Activated T-cell treated with anti-CD3 and anti-CD28 coated beads, Interleukin-2, amount 50 U/mL, for 48 hours (primary cell): ENCODE data around the gene PLA1A.

Experiments used
- DNase-seq, 2 experiments: peaks; one replicate each; pipeline ENCODE4 v3.0.0-alpha.2; 2020

Gene PLA1A

DNA sequence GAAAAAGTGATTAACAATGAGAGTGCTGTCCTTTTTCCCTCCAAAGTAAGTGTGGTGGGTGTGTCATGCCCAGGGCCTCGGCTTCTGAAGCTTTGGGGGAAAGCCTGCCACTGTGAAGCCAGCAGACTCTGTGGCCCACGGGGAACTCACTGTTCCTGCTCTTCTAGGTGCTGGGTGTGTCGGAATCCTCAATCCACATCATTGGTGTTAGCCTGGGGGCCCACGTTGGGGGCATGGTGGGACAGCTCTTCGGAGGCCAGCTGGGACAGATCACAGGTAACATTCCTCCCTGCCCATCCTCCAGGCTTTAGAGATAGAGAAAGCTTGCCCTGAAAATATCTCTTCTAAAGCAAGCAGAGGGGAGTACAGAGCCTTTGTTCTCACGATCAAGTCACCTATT is 11.6 kb downstream of the PLA1A start:
- no peak for DNase-seq

DNA sequence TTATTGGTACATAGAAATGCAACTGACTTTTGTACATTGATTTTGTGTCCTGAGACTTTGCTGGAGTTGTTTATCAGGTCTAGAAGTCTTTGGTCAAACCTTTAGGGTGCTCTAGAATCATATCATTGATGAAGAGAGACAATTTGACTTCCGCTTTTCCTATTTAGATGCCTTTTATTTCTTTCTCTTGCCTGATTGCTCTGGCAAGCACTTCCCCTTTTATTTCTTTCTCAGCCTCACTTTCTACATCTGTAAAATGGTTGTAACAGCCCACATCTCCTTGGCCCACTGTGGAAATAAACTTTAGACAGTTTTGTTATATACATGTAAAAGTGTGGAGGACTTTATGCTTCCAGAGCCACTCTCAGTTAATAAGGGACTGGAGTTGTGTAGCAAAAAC is 14.0 kb downstream of the PLA1A start:
- DNase-seq, result no peak

DNA sequence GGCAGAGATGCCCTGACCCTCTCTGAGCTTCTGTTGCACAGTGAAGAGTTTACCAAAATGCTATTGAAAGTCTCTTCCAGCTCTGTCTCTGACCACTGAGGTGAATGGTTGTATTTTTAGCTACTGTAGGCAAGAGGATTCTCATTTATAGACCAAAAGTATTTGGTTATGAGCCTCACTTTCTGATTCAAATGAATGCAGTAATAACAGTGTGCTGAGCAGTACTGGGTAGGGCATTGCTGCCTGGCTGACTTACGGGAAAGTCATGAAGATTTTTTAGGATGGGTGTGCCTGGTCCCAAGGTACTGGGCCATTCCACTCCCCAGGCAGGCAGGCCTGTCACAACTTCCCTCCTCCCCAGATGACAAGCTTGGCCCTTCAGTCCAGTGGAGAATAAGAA is 15.5 kb downstream of the PLA1A start:
- no peak for DNase-seq

DNA sequence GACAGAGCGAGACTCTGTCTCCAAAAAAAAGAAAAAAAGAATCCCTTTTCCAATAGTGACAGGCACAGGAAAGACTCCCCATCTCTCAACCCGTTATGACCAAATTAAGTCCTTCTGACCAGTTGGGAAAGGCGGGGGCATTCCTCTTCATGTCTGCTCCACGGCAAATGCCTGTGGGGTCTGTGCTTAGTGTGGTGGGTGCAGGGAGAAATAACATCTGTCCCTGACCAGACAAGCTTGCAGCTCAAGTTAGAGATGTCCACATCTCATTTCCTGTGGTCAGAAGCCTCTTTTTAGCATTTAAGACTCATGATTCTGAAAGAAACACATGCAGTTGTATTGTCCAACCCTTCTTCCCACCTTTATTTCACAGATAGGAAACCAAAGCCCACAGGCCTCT is 16.2 kb downstream of the PLA1A start:
- DNase-seq, result no peak

DNA sequence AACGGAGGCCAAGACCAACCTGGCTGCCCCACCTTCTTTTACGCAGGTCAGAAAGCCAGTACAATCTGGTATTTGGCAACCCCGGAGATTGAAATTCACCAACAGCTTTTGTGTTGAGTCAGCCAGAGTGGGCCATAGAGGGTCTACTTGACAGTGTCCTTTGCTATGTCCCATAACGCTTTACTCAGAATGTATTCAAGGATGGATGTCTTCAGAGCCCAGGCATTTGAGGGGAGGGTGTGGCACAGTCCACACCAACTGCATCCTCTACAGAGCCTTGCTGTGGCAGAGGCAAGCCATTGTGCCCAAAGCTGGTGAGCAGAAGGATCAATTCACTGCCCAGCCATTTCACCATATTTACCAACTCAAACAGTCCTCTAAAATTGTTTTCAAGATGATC is 18.4 kb downstream of the PLA1A start:
- DNase-seq, result no peak

DNA sequence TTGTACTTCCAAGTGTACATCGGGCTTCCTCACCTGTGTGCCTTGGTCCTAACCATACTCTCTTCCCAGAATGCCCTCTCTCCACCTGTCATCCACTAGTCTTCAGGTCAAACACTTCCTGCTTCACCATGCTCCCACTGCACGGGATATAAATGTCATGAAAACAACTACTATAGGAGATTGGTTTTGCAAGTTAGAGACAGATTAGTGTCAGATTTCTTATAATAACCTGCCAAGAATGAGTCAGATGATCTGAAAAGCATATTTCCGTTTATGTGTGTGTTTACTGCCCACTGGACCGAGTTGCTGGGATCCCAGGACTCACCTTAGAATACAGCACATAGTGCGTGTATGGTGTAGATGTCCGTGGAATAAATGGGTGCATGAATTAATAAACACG is 21.4 kb downstream of the PLA1A start:
- DNase-seq, result no peak

DNA sequence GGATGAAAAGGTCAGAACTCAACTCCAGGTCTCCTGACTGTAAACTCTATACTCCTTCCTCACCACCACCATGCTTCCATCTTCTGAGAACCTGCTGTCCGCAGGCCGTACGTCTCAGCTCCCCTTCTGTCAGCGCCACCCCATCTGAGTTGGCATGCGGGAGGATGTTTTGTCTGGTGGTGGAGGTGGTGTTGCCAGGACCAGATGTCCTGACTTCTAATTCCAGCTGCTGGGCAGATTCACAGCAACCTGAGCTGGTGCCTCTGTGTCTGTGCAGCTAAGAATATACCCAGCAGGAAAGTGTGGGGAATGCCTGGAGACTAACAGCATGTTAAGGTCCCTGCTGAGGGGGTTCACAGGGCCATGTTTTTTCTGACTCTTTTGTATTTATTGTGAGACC is 23.2 kb downstream of the PLA1A start:
- no peak for DNase-seq

DNA sequence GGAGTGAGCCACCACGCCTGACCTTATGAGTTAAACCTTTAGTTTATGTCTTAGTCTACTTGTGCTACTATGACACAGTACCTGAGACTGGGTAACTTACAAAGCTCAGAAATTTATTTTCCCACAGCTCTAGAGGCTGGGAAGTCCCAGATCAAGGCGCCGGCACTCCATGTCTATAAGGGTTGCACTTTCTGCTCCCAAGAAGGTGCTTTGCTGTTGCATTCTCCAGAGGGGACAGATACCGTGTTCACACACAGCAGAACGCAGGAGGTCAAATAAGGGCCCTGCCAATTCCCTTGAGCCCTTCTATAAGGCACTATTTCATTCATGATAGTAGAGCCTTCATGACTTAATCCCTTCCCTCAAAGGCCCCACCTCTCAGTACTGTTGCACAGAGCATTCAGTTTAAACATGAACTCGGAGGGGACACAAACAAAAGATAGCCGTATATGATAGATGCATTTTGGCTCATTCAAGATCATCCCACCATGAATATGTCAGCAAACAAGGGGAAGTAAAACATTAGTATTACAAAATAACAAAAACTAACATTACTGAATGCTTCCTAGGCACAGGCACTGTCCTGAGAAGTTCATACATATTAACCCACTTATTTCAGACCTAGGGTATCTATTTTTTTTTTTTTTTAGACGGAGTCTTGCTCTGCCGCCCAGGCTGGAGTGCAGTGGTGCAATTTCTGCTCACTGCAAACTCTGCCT is 26.5 kb downstream of the PLA1A start:
- no peak for DNase-seq

DNA sequence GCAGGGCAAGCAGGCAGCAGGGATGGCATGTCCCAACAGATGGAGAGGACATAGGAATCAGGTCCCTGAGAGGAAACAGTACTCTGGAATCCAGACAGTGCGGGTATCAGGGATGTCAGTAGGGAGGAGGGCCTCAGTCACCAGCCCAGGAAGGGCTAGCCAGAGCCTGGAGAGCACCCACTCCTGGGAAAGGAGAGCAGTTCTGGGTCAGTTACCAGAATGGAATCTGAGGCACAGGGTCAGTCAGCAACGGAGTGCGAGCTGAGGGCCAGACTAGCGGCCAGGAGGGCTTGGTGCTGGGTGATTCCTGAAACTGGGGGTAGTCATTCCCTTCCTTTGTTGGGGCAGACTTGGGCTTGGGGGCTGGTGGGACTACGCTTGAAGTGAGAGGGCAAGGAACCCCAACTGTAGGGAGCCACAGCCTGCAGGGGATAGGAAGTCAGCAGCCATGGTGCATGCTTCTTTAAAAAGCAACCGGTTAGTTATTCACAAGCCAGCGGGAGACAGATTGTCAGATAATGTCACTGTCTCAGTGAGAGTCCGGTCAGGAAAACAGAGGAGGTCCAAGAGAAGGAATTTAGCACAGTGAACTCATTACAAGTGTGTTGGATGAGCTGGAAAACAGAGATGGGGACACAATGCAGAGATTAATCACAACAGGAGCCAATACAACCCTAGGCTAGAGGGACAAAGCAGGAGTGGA is 27.9 kb downstream of the PLA1A start:
- no peak for DNase-seq

DNA sequence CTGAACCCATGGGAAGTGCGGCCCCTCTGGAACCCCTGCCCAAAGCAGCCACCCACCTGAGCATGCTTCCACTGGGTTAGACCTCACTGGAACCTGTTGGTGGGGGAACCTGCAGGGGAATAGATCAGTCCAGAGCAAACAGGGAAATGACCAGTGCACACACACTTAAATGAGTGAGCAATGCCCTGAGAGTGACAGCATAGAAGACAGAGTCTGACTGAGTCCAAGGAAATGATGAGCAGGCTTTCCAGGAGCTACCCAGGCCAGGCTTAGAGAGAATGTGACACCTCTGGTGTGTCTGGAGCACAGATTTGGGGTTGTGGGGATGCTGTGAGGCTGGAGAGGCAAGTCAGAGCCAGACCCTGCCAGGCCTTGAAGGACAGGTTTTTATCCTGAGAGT is 28.5 kb downstream of the PLA1A start:
- no peak for DNase-seq

DNA sequence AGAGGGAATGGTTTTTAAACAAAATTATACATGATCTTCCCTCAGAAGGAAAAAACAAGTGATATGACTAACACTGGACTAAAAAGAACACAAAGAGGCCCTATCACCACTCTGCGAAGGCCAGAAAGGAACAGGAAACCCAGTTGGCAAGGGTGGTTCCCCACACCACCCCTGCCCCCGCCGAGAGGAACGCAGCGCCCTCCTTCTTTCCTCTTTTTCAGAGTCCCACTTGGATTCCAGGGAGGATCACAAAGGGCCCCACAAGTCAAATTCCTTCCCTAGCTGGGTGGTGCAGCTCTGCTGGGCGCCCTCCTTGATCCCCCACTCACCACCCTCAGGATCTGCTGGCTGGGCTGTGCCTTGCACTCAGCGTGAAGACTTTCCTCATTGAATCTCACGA is 29.8 kb downstream of the PLA1A start:
- no peak for DNase-seq

DNA sequence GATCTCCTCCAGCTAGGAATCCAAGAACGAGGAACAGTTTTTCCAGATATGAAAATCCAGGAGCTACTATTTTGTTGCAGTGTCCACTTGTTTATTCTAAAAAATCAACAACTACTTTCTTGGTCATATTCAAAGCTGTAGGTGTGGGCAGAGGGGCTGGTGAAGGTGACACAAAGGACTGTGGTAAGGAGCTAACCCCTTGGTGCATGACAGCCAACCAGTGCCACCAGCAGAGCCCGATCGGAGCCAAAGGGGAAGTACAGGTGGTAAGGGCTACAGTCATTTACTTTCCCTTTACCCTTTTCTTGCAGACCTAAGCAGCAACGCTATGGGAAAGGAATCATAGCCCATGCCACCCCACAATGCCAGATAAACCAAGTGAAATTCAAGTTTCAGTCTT is 30.7 kb downstream of the PLA1A start:
- peak; percentile 32 to 40 for DNase-seq

DNA sequence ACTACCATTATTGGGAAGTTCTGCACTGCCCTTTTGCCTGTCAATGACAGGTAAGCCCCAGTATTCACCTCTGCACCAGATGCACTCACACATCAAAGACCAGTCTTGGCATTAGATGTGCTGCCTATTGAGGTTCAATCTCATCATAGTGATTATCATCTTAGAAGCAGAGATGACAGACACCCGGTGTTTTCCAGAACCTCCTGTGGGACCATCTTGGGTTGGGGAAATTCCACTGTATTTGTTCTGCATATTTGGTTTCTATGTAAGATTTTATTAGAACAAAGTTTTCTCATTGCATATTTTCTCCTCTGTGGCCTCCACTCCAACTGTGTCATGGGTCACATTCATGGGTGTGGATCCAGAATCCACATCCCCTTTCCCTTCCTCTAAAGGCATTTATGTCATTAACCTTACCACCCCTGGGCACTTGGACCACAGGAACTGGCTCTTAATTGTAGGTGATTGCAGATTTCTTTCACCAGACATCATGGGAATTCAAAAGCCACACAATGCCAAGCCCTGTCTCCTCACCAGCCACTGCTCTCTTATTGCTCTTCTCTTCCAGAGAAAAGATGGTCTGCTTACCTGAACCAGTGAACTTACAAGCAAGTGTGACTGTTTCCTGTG is 31.2 kb downstream of the PLA1A start:
- DNase-seq, result no peak

DNA sequence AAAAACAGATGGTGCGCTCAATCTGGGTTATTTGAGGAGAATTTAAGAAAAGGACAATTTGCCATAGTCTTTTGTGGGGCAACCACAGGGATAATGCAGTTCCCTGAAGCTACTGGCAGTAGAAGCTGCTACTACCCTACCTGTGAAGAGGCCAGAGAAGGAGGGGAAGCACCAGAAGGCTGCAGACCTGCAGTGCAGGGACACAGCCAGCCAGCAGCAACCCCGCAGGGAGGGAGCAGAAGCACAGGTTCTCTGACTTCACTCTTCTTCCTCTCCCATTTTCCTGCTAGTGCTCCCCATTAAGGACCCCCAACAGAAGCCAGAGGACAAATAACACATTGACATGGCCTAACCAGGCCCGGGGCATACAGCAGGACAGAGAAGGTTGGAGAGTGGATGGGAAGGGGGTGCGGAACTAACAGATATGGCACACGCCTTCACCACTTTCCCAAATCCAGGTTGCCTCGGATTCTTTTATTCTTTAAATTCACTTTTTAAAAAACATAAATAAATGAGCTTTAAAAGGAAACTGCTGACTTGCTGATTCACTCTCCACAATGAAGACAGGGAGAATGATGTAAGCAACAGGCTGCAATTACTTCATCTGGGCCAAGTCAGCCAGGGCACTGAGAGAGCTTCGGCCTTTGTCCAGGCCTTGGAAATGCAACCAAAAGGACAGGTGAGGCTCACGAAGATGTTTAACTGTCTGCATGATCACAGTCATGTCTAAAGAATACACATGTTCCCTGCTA is 32.6 kb downstream of the PLA1A start:
- no peak for DNase-seq

DNA sequence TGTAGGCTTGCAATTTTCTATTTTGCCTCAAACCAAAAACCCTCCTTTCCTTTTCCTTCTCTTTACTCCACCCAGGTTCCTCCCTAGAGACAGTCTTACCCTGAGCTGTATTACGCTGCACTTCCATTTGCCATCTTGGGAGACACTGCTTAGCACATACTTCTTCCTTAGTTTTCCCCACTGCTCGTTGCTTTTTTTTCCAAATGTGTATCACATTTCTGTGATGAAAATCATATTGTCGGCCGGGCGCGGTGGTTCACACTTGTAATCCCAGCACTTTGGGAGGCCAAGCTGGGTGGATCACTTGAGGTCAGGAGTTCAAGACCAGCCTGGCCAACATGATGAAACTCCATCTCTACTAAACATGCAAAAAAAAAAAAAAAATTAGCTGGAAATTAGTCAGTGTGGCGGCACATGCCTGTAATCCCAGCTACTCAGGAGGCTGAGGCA is 33.2 kb downstream of the PLA1A start:
- no peak for DNase-seq

DNA sequence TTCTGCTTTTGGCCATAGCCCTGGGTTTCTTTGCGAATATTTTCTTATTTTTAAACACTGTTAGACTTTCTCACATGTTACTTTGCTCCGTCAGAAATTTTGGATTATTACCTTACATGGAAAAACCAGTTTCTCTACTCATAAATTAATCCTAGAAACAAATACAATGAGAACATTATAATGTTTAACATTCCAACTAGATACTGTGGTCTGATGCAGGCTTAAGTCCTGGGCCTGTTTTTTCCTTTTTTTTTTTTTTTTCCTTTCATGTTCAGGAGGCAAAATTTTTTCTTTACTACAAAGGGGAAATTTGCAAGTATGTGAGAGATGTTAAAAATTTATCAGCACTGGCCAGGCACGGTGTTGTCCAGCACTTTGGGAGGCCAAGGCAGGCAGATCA is 33.8 kb downstream of the PLA1A start:
- no peak for DNase-seq

DNA sequence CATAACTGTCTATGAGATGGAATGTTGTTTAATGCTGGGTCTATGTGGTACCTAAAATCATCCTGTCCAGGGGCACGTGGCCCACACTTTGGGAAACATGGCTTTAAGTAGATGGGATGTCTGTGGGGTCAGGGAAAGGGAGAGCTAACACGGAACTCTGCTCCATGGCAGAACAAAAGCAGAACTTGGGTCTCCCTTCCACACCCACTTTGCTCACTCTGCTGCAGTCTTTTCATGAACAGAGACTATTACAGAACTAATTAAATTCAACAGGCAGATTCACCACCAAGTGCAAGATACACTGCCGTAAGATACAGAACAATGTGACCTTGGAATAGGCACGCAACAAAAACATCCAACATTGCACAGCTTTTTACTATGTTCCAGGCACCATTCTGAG is 34.5 kb downstream of the PLA1A start:
- no peak for DNase-seq

DNA sequence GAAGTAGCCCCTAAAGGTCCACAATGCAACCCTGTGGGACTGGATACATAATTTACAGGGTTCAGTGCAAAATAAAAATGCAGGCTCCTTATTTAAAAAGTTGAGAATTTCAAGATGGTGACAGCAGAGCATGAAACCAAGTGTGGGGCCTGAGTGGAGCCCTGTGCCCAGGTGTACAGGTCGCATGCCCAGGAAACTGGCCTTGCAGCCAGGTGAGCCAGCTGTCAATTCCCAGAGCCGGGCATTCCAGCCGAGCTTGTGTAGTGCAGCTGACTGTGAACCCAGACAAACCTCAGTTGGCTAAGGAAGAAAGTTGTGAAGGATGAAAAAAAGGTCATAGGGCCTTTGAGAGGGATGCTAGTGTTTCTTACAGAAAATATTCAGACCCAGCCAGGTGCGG is 35.1 kb downstream of the PLA1A start:
- no peak for DNase-seq

DNA sequence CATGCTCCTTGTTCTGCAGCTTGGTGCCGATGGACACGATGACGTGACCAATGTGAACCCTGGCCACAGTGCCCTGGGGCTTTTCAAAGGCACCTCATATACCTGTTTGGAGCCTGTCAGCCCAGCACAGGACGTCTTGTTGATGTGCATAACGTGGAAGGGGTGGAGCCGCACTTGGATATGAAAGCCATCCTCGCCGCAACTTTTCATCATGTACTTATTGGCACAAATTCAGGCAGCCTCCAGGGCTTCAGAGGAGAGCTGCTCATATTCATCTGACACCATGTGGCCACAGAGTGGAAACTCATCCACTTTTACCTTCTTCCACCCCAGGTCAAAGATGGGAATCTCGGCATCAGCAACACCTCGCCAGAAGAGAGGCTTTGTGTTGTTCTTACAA is 38.0 kb downstream of the PLA1A start:
- no peak for DNase-seq

DNA sequence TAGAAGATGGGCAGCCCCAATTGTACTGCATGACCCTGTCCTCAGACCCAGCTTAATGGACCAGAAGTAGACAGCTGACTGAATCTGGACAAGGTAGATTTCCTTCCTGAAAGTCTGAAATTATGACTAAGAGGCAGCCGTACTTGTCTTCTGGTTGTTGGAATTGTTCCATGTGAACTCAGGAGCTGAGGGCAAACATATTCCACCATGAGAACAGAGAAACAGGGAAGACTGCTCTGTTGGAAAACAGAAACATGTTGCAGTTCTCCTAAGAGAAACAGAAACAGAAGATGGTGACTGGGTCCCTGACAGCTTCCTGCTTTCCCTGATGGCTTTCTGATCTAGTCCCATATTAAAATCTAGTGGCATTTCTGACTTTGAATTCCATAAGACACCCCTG is 38.6 kb downstream of the PLA1A start:
- no peak for DNase-seq

DNA sequence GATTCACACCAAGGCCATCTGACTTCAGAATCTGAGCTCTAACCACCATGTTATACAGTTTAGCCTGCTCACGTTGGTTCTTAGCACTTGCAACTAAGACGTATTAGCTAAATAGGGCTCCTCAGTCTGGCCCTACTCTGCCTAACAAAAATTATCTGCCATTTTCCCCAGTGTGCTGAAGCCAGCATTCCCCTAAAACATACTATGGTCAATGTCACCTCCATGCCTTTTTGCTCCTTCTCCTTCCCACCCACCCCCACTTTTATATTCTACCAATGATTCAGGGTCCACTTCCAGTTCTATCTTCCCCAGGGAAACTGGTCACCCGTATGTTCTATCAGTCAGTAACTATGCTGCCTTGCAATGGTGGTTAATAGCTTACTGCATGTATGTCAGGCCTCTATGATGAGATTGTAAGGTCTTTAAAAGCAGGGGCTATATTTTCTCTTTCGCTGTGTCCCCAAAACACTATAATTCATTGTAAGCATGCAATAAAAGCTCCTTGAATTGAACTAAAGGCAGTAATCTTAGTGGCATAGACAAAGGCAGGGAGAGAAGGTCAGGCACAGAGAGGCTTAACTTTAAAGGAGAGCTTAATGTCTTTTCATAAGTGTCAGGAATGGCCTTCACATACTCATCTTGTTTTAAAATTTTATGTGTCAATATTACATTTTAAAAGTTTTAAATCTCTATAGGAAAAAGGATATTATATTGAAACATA is 39.4 kb downstream of the PLA1A start:
- DNase-seq, result no peak

DNA sequence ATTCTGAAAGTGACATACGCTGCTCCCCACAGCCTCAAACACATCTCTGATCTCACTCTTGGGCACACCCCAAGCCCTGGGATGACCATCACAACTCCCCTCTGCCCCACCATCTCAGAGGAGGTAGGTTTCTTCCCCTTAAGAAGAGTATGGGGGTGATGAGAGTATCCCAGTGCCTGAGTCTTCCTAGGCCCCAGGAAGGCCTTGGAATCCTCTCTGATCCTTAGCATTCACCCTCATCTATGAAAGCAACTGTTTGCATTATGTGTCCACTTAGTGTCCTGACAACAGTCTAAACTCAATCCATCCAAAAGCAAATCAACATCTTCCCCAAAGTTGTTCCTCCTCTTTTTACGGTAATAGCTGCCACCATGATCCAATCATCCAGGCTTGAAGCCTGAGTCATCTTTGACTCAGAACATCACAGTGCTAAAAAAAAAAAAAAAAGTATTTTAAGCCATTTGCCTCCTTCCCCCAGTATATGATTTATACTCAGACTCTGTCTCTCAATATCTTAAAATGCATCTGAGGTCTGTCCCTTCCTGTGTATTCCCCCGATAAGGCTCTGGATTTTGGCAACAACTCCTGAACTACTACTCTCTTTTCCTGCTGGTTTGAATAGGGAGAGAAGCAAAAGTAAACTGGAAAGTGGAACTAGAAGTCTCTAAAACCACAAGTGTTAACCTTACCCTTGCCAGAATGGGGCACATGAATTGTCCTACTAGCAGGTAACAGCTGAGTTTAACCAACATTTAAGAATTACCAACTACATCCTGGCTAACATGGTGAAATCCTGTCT is 40.2 kb downstream of the PLA1A start:
- peak in 1 of 2 experiments; percentile 22 for DNase-seq
